ENCODE data around the gene EDDM3A. TPM values are rescaled to one million over a fixed set of nuclear protein-coding genes. Genes with fewer than 3 reads are reported as not detected.
"Not testable (repeated sequence)": the region's sequence is repeated elsewhere in the genome, so short reads cannot be mapped to it uniquely, and the experiment has no call there.

The EDDM3A gene
- total RNA-seq, 4 donors from 2014 or later: not detected

GRCh38 chr14:20732979-20733635, 12.6 kb upstream of the EDDM3A start:
- DNase-seq (ENCODE audit: low spot score) (no peak), ATAC-seq (ENCODE audit: low FRiP score) (no peak)

GRCh38 chr14:20733684-20734429, 11.8 kb upstream of the EDDM3A start:
- TF ChIP-seq CTCF (IDR thresholded peaks at IDR 0.05): no peak
- DNase-seq (ENCODE audit: low spot score) (no peak), ATAC-seq (ENCODE audit: low FRiP score) (no peak)

More at GRCh38 chr14:20732979-20733635, 12.6 kb upstream of the EDDM3A start:
- no peak for TF ChIP-seq CTCF (IDR thresholded peaks at IDR 0.05)

GRCh38 chr14:20734430-20734806, 11.3 kb upstream of the EDDM3A start:
- ATAC-seq (ENCODE audit: low FRiP score): no peak
- TF ChIP-seq CTCF (IDR thresholded peaks at IDR 0.05): no peak
- DNase-seq (ENCODE audit: low spot score): no peak

GRCh38 chr14:20738292-20738691, 7.4 kb upstream of the EDDM3A start:
- not testable (repeated sequence) for DNase-seq (ENCODE audit: low spot score); ATAC-seq (ENCODE audit: low FRiP score)

GRCh38 chr14:20742132-20742531, 3.6 kb upstream of the EDDM3A start:
- no peak for DNase-seq (ENCODE audit: low spot score)
- no peak for ATAC-seq (ENCODE audit: low FRiP score)
- no peak for TF ChIP-seq CTCF (IDR thresholded peaks at IDR 0.05)

- TF ChIP-seq CTCF (IDR thresholded peaks at IDR 0.05): no peak
- ATAC-seq (ENCODE audit: low FRiP score): no peak
These were observed 2.1 kb upstream of the EDDM3A start for GRCh38 chr14:20743556-20743955.

GRCh38 chr14:20746566-20746965, 879 bp downstream of the EDDM3A start:
- DNase-seq (ENCODE audit: low spot score): no peak
- ATAC-seq (ENCODE audit: low FRiP score): no peak
- no peak for TF ChIP-seq CTCF (IDR thresholded peaks at IDR 0.05)

More at GRCh38 chr14:20743556-20743955, 2.1 kb upstream of the EDDM3A start:
- DNase-seq (ENCODE audit: low spot score): no peak

All from omental fat pad (tissue), 4 donors.